ACHN (cell line): ENCODE results near the gene TMEM255B.
"Not testable (repeated sequence)": the region's sequence is repeated elsewhere in the genome, so short reads cannot be mapped to it uniquely, and the experiment has no call there.

Experiments
- DNase-seq: peaks from one replicate; pipeline ENCODE4 v3.0.0-alpha.2; 2015
- in situ Hi-C: cut with HindIII; loops from 2 replicates; pipeline ENCODE4 v1.10.0; 2017; ENCODE audit warnings: low sequenced_read_pairs, low pct_ligation_motif_present, low pct_unique_long_range_greater_than_20kb

Gene TMEM255B

GRCh38 chr13:113792886-113793717, 34.1 kb downstream of the TMEM255B start:
- in situ Hi-C loops = no loop called here
- DNase-seq = no peak

- no peak for DNase-seq
- in situ Hi-C loops = no loop called here
These were observed 34.7 kb downstream of the TMEM255B start for GRCh38 chr13:113793718-113794085.

GRCh38 chr13:113794086-113794485, 35.1 kb downstream of the TMEM255B start:
- DNase-seq = no peak
- in situ Hi-C loops = no loop called here

GRCh38 chr13:113794764-113795173, 35.7 kb downstream of the TMEM255B start:
- in situ Hi-C loops = no loop called here
- DNase-seq = no peak

GRCh38 chr13:113795362-113795761, 36.3 kb downstream of the TMEM255B start:
- DNase-seq, in situ Hi-C loops: not testable (repeated sequence)

- in situ Hi-C loops = no loop called here
- no peak for DNase-seq
These were observed 37.4 kb downstream of the TMEM255B start for GRCh38 chr13:113796211-113796963.

- in situ Hi-C loops = no loop called here
These were observed 38.1 kb downstream of the TMEM255B start for GRCh38 chr13:113796964-113797676.

GRCh38 chr13:113798200-113798811, 39.3 kb downstream of the TMEM255B start:
- DNase-seq = no peak
- in situ Hi-C loops = no loop called here

More at GRCh38 chr13:113796964-113797676, 38.1 kb downstream of the TMEM255B start:
- no peak for DNase-seq

- DNase-seq = no peak
- in situ Hi-C loops = no loop called here
These were observed 41.5 kb downstream of the TMEM255B start for GRCh38 chr13:113800576-113800926.

- in situ Hi-C loops = no loop called here
- no peak for DNase-seq
These were observed 42.4 kb downstream of the TMEM255B start for GRCh38 chr13:113801289-113801961.

- in situ Hi-C loops = no loop called here
- DNase-seq = no peak
These were observed 43.1 kb downstream of the TMEM255B start for GRCh38 chr13:113802090-113802531.

- in situ Hi-C loops = no loop called here
- no peak for DNase-seq
These were observed 43.7 kb downstream of the TMEM255B start for GRCh38 chr13:113802761-113803160.

GRCh38 chr13:113803409-113804016, 44.5 kb downstream of the TMEM255B start:
- in situ Hi-C loops = no loop called here
- no peak for DNase-seq

- DNase-seq = peak; percentile 36
- in situ Hi-C loops = no loop called here
These were observed 45.1 kb downstream of the TMEM255B start for GRCh38 chr13:113804017-113804702.

- in situ Hi-C loops = no loop called here
- no peak for DNase-seq
These were observed 45.8 kb downstream of the TMEM255B start for GRCh38 chr13:113804703-113805430.

- in situ Hi-C loops = no loop called here
These were observed 46.5 kb downstream of the TMEM255B start for GRCh38 chr13:113805431-113806103.

More at GRCh38 chr13:113805431-113806103, 46.5 kb downstream of the TMEM255B start:
- DNase-seq = no peak
